Measurements from ENCODE around the gene LYL1.

LYL1 gene

DNA sequence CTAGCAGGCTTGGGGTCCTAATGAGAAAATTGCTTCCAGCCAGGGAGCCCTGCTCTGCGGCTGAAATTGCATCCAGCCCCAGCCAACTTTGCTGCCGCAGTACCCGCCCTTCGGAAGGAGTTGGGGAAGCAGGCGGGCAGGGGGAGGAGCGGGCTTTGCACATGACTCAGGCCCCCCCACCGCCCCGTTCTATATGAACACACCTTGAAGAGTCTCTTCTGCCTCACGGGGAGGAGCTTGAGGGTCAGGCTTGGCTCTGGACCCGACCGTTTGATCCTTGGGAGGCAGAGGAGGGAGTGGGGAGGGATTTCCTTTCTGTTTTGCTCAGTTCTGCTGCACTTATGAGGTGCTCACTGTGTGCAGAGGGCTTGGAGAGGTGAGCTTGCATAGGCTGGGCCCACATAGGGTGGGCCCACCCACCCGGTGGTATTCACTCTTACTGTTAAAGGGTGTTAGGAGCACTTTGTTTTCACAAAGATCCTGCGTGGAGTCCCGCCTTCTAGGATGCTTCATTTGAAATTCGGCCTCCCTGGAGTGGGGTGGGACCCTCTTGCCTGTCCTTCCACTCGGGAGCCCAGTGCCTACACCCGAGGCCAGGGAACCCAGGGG lies 46.5 kb downstream of the LYL1 start:
- DNase-seq (ENCODE audit: low read depth, low spot score) = no peak

DNA sequence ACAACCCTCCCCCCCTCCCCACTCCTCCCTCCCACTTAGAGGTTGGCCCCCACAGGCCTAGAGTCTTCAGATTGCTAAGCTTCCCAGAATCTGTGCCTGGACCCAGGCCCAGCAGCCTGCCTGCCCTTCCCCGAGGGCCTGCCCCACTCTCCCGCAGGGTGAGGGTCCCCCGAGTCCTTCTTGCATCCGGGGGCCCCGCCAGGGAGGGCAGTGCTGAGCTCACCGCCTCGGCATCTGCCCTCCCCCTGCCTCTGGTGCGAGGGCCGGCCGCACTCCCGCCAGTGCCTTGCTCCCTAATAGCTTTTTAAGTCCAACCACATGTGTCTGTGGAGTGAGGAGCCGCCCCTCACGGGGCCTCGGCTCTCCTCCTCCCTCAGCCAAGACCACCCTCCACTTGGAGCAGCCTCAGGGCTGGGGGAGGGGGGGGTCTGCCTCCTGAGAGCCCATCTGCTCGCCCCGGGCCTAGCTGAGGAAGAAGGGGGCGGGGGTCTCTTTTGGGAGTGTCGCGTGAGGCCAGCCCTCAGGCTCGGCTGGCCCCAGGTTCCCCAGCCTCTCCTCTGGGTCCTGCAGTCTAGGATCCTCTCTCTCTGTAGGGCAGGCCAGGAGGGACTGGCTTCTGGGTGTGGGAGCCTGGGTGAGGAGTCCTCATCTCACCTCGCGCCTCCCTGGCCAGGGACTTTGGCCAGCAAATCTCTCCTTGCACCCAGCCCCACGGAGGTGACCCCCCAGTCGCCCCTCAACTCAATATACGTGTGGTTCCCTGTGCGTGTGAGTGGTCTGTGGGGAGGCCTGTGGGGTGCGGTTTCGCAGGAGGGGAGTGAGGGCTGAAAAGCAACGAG lies 47.2 kb downstream of the LYL1 start:
- DNase-seq (ENCODE audit: low read depth, low spot score) = no peak

DNA sequence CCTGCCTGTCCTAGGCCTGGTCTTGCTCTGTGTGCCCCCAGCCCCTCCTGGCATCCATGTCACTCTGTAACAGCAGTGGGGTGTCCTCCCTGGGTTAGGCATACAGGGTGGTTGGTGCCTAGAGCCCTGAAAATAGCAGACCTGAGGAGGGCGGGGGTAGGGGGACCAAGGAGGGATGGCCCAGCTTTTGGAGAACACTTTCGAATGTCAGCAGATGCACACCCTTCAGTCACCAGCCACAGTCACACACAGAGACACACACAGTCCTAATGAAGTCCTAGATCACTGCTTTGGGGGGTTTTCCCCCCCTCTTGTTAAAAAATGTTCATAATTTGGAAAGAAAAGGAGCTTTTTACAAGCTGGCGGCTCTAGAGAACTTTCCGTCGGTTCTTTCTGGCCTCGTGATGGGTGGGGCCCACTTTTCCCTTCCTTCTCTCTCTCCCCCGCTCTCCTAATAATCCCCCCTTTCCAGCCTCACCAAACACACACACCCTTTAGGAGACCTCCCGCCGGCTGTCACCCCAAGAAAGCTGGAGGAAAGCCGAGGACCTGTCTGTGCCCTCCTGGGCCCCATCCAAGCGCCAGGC lies 47.9 kb downstream of the LYL1 start:
- no peak for DNase-seq (ENCODE audit: low read depth, low spot score)

DNA sequence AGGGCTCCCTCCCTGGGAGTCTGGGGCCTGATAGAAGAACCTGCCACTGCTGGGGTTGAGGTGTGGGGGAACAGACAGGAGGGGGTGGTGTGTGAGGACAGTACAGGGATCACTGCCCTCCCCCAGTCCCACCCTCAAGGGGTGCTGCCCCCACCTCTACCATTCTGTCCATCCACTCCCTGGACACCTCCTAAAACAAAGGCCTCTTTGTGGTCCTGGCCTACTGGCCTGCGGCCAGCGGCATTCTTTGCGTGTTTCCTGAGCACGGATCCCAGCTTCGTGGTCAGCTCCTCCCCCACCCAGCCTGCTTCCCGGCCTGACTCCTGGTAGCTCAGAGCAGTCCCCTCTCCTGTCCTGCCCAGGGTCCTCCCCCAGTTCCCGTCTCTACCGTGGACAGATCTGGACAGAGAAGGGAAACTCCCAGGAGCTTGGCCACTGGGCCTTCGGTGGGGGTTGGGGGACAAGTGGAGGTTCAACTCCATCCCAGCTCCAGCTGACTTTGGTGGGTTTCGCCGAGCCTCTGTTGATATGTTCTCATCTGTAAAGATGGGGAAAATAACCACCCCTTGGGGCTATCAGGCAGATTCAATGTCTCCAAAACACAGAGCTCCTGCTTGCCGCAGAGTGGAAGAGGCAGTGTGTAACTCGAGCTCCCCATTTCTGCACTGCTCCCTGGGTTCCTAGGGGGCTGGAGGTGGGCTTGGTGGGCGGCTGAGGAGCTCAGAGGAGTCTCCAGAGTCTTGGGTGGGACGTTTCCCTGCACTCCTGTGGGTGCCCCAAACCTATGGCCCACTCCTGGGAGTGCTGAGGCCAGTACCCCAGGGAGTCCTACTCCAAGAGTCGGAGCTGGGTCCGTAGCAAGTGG lies 48.7 kb downstream of the LYL1 start:
- DNase-seq (ENCODE audit: low read depth, low spot score) = no peak

DNA sequence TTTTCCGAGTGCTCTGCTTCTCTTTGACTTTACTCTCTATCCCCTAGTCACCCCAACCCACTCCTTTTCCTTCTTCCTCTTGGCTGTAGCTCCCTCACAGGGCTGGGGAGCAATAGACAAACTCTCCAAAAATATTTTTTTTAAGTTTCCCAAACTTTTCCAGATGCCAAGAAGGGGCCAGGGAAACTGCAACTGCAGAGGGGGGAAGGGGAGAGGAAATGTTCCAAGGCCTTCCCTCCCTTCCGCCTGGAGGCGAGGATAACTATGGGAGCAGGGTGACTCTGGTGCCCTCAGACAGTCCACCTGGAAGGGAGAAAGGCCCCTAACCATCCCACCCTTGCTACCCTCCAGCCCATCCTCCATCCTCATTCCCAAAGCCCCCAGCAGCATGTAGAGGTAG lies 49.4 kb downstream of the LYL1 start:
- DNase-seq (ENCODE audit: low read depth, low spot score) = no peak

DNA sequence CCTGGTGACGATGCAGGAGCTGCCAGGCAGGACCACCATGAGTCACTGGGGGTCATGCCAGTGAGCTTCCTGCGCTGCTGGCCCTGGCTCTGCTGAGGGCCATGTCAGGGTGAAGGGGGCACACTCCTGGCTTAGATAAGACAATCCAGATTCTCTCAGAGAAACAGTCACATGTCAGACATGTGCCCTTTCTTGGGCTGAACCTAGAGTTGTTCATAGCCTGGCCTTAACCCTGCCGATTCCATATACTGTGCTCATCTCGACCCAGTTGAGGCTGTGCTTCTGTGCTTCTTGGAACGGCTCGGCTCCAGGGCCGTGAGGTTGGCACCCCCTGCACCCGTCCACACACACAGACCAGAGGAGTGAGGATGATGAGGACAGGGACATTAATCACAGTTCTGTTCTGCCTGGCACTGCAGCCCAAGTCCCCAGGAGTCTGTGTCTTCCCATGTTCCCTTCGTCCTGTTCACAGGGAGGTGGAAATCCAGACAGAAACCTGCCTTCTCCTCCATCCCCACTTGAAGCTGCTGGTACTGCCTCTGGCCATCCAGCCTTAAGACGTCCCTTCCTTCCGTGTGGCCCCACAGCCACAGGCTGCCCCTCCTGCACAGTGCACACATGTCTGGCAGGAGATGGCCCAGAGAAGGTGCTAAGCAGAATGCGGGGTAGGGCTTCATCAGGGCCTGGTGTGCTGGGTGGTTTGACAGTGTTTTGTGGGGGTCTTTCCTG lies 50.0 kb downstream of the LYL1 start:
- no peak for DNase-seq (ENCODE audit: low read depth, low spot score)

DNA sequence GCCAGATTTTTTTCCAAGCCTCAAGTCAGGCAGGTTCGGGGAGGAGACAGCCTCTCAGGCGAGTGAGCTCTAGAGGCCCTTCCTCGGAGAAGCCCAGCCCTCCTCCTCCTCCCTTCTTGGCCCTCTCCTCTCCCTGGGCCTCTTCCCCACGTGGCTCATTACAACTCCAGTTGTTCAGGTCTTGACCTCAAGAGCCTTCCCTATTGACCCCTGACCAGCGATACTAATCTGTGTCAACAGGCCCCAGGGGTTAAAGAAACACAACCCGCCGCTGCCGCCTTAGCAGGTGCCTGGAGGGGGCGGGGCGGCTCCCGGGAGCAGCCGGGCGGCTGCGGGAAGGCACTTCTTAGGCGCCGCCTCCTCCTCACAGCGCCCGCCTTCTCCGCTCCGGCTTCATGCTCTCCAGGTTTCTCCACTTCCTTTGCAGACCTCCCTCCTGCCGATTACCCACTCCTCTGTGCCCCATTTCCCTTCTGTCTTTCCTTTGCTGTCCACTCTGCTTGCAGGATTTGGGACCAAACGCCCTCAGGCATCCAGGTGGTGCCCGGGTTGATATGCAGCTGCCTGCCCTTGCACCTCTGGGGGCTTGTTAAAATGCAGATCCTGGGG lies 51.0 kb downstream of the LYL1 start:
- DNase-seq (ENCODE audit: low read depth, low spot score) = no peak

DNA sequence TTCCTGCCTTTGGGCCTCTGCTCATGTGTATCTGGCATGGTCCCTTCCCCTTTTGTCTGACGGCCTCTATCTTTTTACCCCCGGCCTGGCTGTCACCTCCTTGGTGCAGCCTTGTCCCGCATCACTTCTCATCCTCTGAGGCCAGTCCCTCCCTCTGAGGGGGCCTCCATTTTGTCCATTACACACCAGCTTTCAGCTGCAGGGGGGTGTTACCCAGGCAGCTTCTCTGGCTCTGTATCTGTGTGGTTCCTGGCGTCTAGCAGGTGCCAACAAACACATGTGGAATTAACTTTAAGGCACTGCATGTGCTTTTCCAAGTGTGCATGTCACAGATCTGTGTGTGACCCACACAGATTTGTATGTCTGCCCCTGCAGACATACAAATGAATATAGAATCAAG lies 52.4 kb downstream of the LYL1 start:
- no peak for DNase-seq (ENCODE audit: low read depth, low spot score)
